ENCODE results near the gene ABCF3. TPM values are rescaled to one million over a fixed set of nuclear protein-coding genes. Genes with fewer than 3 reads are reported as not detected.

ABCF3 gene
- polyA plus RNA-seq, 1 donor (not counting 4 experiments of a cell fraction or from before 2014, with no cell fraction given), result 39.2 TPM

DNA sequence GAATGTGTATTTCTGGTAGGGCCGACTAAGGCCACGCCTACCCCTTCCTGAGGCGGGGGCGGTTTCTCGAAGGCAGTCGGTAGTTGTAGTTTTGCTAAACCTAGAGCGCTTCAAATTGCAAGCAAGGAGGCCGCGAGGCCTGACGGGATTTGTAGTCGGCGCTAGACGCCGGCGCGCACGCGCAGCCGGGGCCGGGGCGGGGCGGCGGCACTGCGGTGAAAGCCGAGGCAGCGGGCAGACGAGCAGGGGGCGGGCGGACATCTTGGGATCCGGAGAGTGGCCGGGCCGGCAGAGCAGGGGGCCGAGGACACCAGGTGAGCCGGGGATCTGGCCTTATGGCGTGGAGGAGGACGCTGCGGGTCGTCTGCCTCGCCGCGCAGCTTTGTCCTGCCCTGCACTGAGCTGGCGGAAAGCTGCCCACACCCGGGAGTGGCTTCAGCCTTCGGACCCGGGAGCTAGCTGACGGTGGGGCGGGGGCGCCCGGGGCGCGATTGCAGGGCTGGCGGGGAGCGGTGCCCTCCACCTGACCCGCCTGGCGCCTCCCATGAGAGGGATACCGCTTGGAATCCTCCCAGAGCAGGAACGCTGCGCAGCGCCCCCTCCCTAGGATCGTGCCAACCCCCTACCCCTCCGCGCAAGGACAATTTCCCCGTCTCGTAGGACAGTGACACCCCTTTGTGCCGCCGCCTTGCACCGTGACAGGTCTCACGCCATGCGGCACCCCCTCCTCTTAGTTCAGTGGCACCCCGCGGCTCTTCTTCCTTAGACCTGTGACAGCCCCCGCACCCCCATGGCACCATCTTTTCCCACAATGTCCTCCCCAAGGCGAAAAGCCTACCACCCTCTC is 11.1 kb upstream of the ABCF3 start, which contains the start of gene AP2M1:
Gene AP2M1, plus strand, starts transcription at position 210 of the 847 bp plus-strand sequence. CDS start 2,139 bp downstream, outside the sequence.
- peak; percentile 95 for DNase-seq (ENCODE audit: low read depth, low spot score)
- Histone ChIP-seq H3K9me3 (ENCODE audit: control insufficient read depth, low read depth, low read length) (no peaks in the 10 kb centered on the region), H3K27ac (ENCODE audit: control insufficient read depth, insufficient read depth, low read length) (peak within 1 kb of the TSS; percentile 80), H3K4me3 (ENCODE audit: control insufficient read depth in 2 of 3, extremely low read depth in 1 of 3, insufficient read depth in 2 of 3, low read depth in 1 of 3, low read length in 3 of 3) (peak within 1 kb of the TSS; percentile 73 to 91 (median 91)), H3K4me2 (ENCODE audit: control insufficient read depth, extremely low read depth, insufficient read depth, low read depth, low read length) (peak within 1 kb of the TSS; percentile 98), H3K79me2 (ENCODE audit: control insufficient read depth, insufficient read depth, low read length) (peaks cover 44% of the 10 kb centered on the region), H3K27me3 (ENCODE audit: control insufficient read depth, extremely low read depth, insufficient read depth, low read length) (no peaks in the 10 kb centered on the region), H2AFZ (ENCODE audit: control insufficient read depth, low read length) (peak within 1 kb of the TSS; percentile 90), H3K4me1 (ENCODE audit: control insufficient read depth, extremely low read depth, insufficient read depth, low read length) (peaks cover 29% of the 10 kb centered on the region), H3K9ac (ENCODE audit: control insufficient read depth, extremely low read depth, insufficient read depth, low read length) (peak within 1 kb of the TSS; percentile 91), H3K9me1 (ENCODE audit: control insufficient read depth, extremely low read depth, insufficient read depth, low read length) (no peaks in the 10 kb centered on the region), H4K20me1 (ENCODE audit: control insufficient read depth, extremely low read depth, insufficient read depth, low read length) (no peaks in the 10 kb centered on the region), H3K36me3 (ENCODE audit: control insufficient read depth in 2 of 2, extremely low read depth in 1 of 2, insufficient read depth in 2 of 2, low read length in 2 of 2) (peaks cover 30 to 44% of the 10 kb centered on the region in 2 experiments)
- dilution Hi-C loops (cut with MboI; ENCODE audit: extremely low pct_ligation_motif_present, low sequenced_read_pairs), result no loop called here
- no peak for FAIRE-seq
- TF ChIP-seq EZH2 (IDR thresholded peaks at IDR 0.05; ENCODE audit: low read length), result no peak
- TF ChIP-seq, protein P1, sequence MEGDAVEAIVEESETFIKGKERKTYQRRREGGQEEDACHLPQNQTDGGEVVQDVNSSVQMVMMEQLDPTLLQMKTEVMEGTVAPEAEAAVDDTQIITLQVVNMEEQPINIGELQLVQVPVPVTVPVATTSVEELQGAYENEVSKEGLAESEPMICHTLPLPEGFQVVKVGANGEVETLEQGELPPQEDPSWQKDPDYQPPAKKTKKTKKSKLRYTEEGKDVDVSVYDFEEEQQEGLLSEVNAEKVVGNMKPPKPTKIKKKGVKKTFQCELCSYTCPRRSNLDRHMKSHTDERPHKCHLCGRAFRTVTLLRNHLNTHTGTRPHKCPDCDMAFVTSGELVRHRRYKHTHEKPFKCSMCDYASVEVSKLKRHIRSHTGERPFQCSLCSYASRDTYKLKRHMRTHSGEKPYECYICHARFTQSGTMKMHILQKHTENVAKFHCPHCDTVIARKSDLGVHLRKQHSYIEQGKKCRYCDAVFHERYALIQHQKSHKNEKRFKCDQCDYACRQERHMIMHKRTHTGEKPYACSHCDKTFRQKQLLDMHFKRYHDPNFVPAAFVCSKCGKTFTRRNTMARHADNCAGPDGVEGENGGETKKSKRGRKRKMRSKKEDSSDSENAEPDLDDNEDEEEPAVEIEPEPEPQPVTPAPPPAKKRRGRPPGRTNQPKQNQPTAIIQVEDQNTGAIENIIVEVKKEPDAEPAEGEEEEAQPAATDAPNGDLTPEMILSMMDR (optimal IDR thresholded peaks at IDR 0.05 in 1 of 3, IDR thresholded peaks at IDR 0.05 in 1 of 3, conservative IDR thresholded peaks at IDR 0.05 in 1 of 3; ENCODE audit: extremely low read depth in 1 of 3, insufficient read depth in 2 of 3, low read length in 3 of 3), result peak in 2 of 3 experiments; percentile 8 to 28

DNA sequence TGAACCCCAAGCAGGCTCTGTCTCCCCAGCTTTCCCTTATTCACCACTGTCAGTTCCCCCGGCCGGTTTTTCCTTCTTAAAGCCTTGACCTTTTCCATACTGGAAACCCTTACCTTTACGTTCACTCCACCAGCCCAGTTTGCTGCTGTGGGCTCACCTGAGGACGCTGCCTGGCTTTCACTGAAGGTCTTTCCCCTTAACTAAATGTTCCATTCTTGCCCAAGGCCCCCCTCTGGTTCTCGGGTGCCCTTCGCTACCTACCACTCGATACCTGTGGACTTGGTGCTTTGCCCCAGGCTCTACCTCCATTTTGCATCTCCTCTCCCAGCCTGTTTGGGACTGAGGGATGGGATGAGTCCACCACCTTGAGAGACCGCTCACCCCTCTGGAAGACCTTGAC is 10.5 kb upstream of the ABCF3 start:
- dilution Hi-C loops (cut with MboI; ENCODE audit: extremely low pct_ligation_motif_present, low sequenced_read_pairs), result no loop called here
- H3K79me2 ChIP-seq (ENCODE audit: control insufficient read depth, insufficient read depth, low read length), result peaks cover 44% of the 10 kb centered on the region

More for the DNA sequence above, 10.5 kb upstream of the ABCF3 start:
- H3K27ac ChIP-seq (ENCODE audit: control insufficient read depth, insufficient read depth, low read length), result peak overlapping the region; percentile 80
- no peaks in the 10 kb centered on the region for H3K9me1 ChIP-seq (ENCODE audit: control insufficient read depth, extremely low read depth, insufficient read depth, low read length)
- peak overlapping the region; percentile 91 for H3K9ac ChIP-seq (ENCODE audit: control insufficient read depth, extremely low read depth, insufficient read depth, low read length)
- peaks cover 29% of the 10 kb centered on the region for H3K4me1 ChIP-seq (ENCODE audit: control insufficient read depth, extremely low read depth, insufficient read depth, low read length)
- no peaks in the 10 kb centered on the region for H3K9me3 ChIP-seq (ENCODE audit: control insufficient read depth, low read depth, low read length)
- TF ChIP-seq, protein P1 (optimal IDR thresholded peaks at IDR 0.05 in 1 of 3, IDR thresholded peaks at IDR 0.05 in 1 of 3, conservative IDR thresholded peaks at IDR 0.05 in 1 of 3; ENCODE audit: extremely low read depth in 1 of 3, insufficient read depth in 2 of 3, low read length in 3 of 3), result no peak
- no peak for TF ChIP-seq EZH2 (IDR thresholded peaks at IDR 0.05; ENCODE audit: low read length)
- H3K27me3 ChIP-seq (ENCODE audit: control insufficient read depth, extremely low read depth, insufficient read depth, low read length), result no peaks in the 10 kb centered on the region
- H4K20me1 ChIP-seq (ENCODE audit: control insufficient read depth, extremely low read depth, insufficient read depth, low read length), result no peaks in the 10 kb centered on the region
- peaks cover 36 to 46% of the 10 kb centered on the region in 2 experiments for H3K36me3 ChIP-seq (ENCODE audit: control insufficient read depth in 2 of 2, extremely low read depth in 1 of 2, insufficient read depth in 2 of 2, low read length in 2 of 2)
- FAIRE-seq (no peak), DNase-seq (ENCODE audit: low read depth, low spot score) (no peak)
- H2AFZ ChIP-seq (ENCODE audit: control insufficient read depth, low read length), result no peak overlapping the region
- H3K4me3 ChIP-seq (ENCODE audit: control insufficient read depth in 2 of 3, extremely low read depth in 1 of 3, insufficient read depth in 2 of 3, low read depth in 1 of 3, low read length in 3 of 3), result peak overlapping the region; percentile 73 to 91 (median 91)
- H3K4me2 ChIP-seq (ENCODE audit: control insufficient read depth, extremely low read depth, insufficient read depth, low read depth, low read length), result peak overlapping the region; percentile 98
